HepG2 (cell line): ENCODE results near the gene SEC14L6. TPM values are rescaled to one million over a fixed set of nuclear protein-coding genes. Genes with fewer than 3 reads are reported as not detected.

Experiments
- ATAC-seq: fragments of 200-7000 bp; cut with Tn5 transposase; 3 replicates; pipeline ENCODE4 v1.9.1; 2020; ENCODE audit warnings: mild to moderate bottlenecking, moderate library complexity
- BruUV-seq: library from RNA; stranded (reverse); fragments of 400-500 nt; replicated peaks from 2 replicates; lab custom pipeline; 2021; lab: Mats Ljungman, UMichigan
- CTCF ChIA-PET: fragments of 300-600 bp; formaldehyde crosslinking; extraction: SDS; loops from one replicate; lab custom pipeline; 2021; ENCODE audit warnings: low total read pairs, inconsistent platforms, low intra/inter-chr PET ratio; lab: Yijun Ruan, JAX
- POLR2A ChIA-PET: fragments of 350-600 bp; sonication (Branson Sonifier 250); formaldehyde crosslinking; loops from one replicate; lab custom pipeline; 2020; ENCODE audit warnings: antibody characterized with exemption, inconsistent platforms; lab: Yijun Ruan, JAX
- DNase-seq: peaks from one replicate; pipeline ENCODE4 v3.0.0-alpha.2; 2015; ENCODE audit warnings: low spot score
- FAIRE-seq: peaks from 3 replicates; lab custom pipeline; 2011; peaks lifted over from hg19 to GRCh38; lab: Jason Lieb, UNC
- H2AFZ ChIP-seq: one replicate; pipeline ENCODE4 v1.6.1; 2011; ENCODE audit warnings: low read length, inconsistent platforms
- H3K27ac ChIP-seq: fragments of 300-600 bp; 3 replicates; pipeline ENCODE4 v1.8.0; 2011; ENCODE audit warnings: mixed run types, mild to moderate bottlenecking, mixed read lengths, low read length, inconsistent platforms; ENCODE audit not compliant: insufficient read depth; ENCODE audit errors: extremely low read length
- H3K27me3 ChIP-seq, 2 experiments: fragments of 200-600 bp in 1 of 2; 2 replicates in 1 of 2; 3 replicates in 1 of 2; pipeline versions ENCODE4 v1.6.0 to v1.8.0; 2011; ENCODE audit warnings: low read length in 2 of 2, mild to moderate bottlenecking in 2 of 2, moderate library complexity in 2 of 2, inconsistent platforms in 1 of 2; ENCODE audit not compliant: insufficient read depth in 2 of 2, control insufficient read depth in 1 of 2
- H3K36me3 ChIP-seq, 2 experiments: fragments of 200-600 bp in 1 of 2; replicated peaks in 1 of 2; 2 replicates in 1 of 2; 3 replicates in 1 of 2; pipeline versions ENCODE4 v1.5.1 to v1.8.0; 2011; ENCODE audit warnings: low read length in 2 of 2, inconsistent platforms in 1 of 2; ENCODE audit not compliant: insufficient read depth in 2 of 2, control insufficient read depth in 1 of 2
- H3K4me1 ChIP-seq: 2 replicates; pipeline ENCODE4 v1.5.1; 2012; ENCODE audit warnings: low read length, inconsistent platforms; ENCODE audit not compliant: insufficient read depth
- H3K4me2 ChIP-seq: 2 replicates; pipeline ENCODE4 v1.6.0; 2011; ENCODE audit warnings: low read depth, low read length, inconsistent platforms
- H3K4me3 ChIP-seq, 3 experiments: fragments of 200-600 bp in 1 of 3; sonication (generic), shearing (Covaris generic) in 1 of 3; replicated peaks in 1 of 3; 2 replicates each; pipeline ENCODE4 v1.5.1; 2011 to 2016; ENCODE audit warnings: low read length in 3 of 3, inconsistent platforms in 2 of 3, low read depth in 2 of 3, mild to moderate bottlenecking in 2 of 3, control low read depth in 1 of 3, mixed read lengths in 1 of 3; ENCODE audit not compliant: insufficient read depth in 1 of 3
- H3K79me2 ChIP-seq: one replicate; pipeline ENCODE4 v1.6.1; 2011; ENCODE audit warnings: low read length, inconsistent platforms; ENCODE audit not compliant: insufficient read depth
- H3K9ac ChIP-seq: 2 replicates; pipeline ENCODE4 v1.6.0; 2011; ENCODE audit warnings: mild to moderate bottlenecking, low read depth, low read length, inconsistent platforms; ENCODE audit not compliant: insufficient read depth
- H3K9me3 ChIP-seq: 2 replicates; pipeline ENCODE4 v1.5.1; 2012; ENCODE audit warnings: mild to moderate bottlenecking, low read length
- H4K20me1 ChIP-seq: 2 replicates; pipeline ENCODE4 v1.6.0; 2011; ENCODE audit warnings: inconsistent platforms, mild to moderate bottlenecking, low read length, moderate library complexity; ENCODE audit not compliant: insufficient read depth
- ATM ChIP-seq: fragments of 450-650 bp; IDR thresholded peaks from 2 replicates; pipeline ENCODE4 v1.7.1; 2017; ENCODE audit warnings: mild to moderate bottlenecking, borderline replicate concordance
- BHLHE40 ChIP-seq: IDR thresholded peaks from 2 replicates; pipeline ENCODE4 v1.6.1; 2011; ENCODE audit warnings: low read length, improper control_type of control experiment
- GATA4 ChIP-seq: sonication (generic); IDR thresholded peaks from 2 replicates; pipeline ENCODE4 v1.6.1; 2016; ENCODE audit warnings: antibody characterized with exemption, low read depth, borderline replicate concordance
- HMG20B ChIP-seq: conservative IDR thresholded peaks from 2 replicates; pipeline ENCODE4 v1.6.1; 2016; ENCODE audit warnings: missing genetic modification reagents, missing compliant biosample characterization
- HOXA5 ChIP-seq: sonication (generic); formaldehyde crosslinking; IDR thresholded peaks from 2 replicates; pipeline ENCODE4 v1.4.0; 2020; ENCODE audit warnings: missing genetic modification reagents
- PBX3 ChIP-seq: sonication (generic); formaldehyde crosslinking; IDR thresholded peaks from 2 replicates; pipeline ENCODE4 v1.8.1; 2023; ENCODE audit warnings: missing genetic modification reagents, inconsistent platforms, borderline replicate concordance
- PHF21A ChIP-seq: sonication (generic); formaldehyde crosslinking; IDR thresholded peaks from 2 replicates; pipeline ENCODE4 v1.5.0; 2020; ENCODE audit warnings: mild to moderate bottlenecking, missing genetic modification reagents
- TERF1 ChIP-seq: sonication (generic); formaldehyde crosslinking; IDR thresholded peaks from 2 replicates; pipeline ENCODE4 v1.8.0; 2022; ENCODE audit warnings: mild to moderate bottlenecking, missing genetic modification reagents, moderate library complexity
- ZNF10 ChIP-seq: sonication (generic); formaldehyde crosslinking; IDR thresholded peaks from 2 replicates; pipeline ENCODE4 v1.4.0; 2020; ENCODE audit warnings: mild to moderate bottlenecking, low read depth, missing genetic modification reagents, borderline replicate concordance
- ZNF577 ChIP-seq: sonication (generic); formaldehyde crosslinking; IDR thresholded peaks from 2 replicates; pipeline ENCODE4 v1.4.0; 2020; ENCODE audit warnings: mild to moderate bottlenecking, low read depth, missing genetic modification reagents, borderline replicate concordance
- ZNF768 ChIP-seq: sonication (generic); formaldehyde crosslinking; IDR thresholded peaks from 2 replicates; pipeline ENCODE4 v1.4.0; 2020; ENCODE audit warnings: missing genetic modification reagents
- ZNF816 ChIP-seq: sonication (generic); formaldehyde crosslinking; IDR thresholded peaks from 2 replicates; pipeline ENCODE4 v1.8.0; 2022; ENCODE audit warnings: missing genetic modification reagents, mild to moderate bottlenecking, borderline replicate concordance
- WGBS: methylation state at CpG from one replicate; pipeline ENCODE4 v1.1.6; 2017; ENCODE audit warnings: low lambda C conversion rate; 5-methylcytosine and 5-hydroxymethylcytosine counted together
- in situ Hi-C: cut with HindIII; loops from 2 replicates; pipeline ENCODE4 v1.10.0; 2017; ENCODE audit warnings: low pct_unique_long_range_greater_than_20kb; ENCODE audit not compliant: extremely low pct_ligation_motif_present
- intact Hi-C: fragments of 100-400 bp; cut with micrococcal nuclease; formaldehyde crosslinking; loops from one replicate; pipeline ENCODE4 v1.10.0; 2022; ENCODE audit not compliant: unreplicated experiment
- polyA plus RNA-seq, 8 experiments: library from polyadenylated mRNA; depleted of rRNA in 3 of 8; stranded (reverse) in 7 of 8; unstranded in 1 of 8; fragments of >200 nt; fragmentation: Illumina TruSeq in 4 of 8; extraction: Trizol in 4 of 8; gene quantifications; 2 replicates each; pipeline versions ENCODE4 v1.2.1 to v1.2.3, GENCODE V29; 2011 to 2016; ENCODE audit warnings: low read depth in 4 of 8, missing spikeins in 1 of 8, mixed read lengths in 1 of 8; ENCODE audit not compliant: insufficient read depth in 1 of 8
- total RNA-seq, 5 experiments: library from RNA; depleted of rRNA; stranded (reverse); fragments of >200 nt; fragmentation: Illumina TruSeq; extraction: Trizol; gene quantifications; 2 replicates each; pipeline ENCODE4 v1.2.3, GENCODE V29; 2016; ENCODE audit warnings: low read depth in 1 of 5

Gene SEC14L6
- total and polyA plus RNA-seq, 2 of the 13 experiments (the other 11 are each of a cell fraction or from before 2014, with no cell fraction given): 0.09 to 9.3 TPM

GRCh38 chr22:30572210-30572609 is 25.7 kb upstream of the SEC14L6 start:
- CTCF ChIA-PET: no interaction called here
- no TSS peak for BruUV-seq
- POLR2A ChIA-PET: interaction anchor here (1.3 kb wide), 1 partner anchor 19 kb away, joined by 5 read pairs; the partner anchor contains the start of gene PES1
- ATAC-seq: no peak
- Histone ChIP-seq H2AFZ (no peak overlapping the region), H3K4me1 (peaks cover 47% of the 10 kb centered on the region), H3K27me3 (no peaks in the 10 kb centered on the region), H4K20me1 (no peaks in the 10 kb centered on the region), H3K4me3 (peak overlapping the region in 1 of 3 experiments; percentile 84; a peak in 2 of 6 replicates), H3K36me3 (peaks cover 3 to 16% of the 10 kb centered on the region in 2 experiments; a peak in 3 of 5 replicates), H3K9me3 (no peaks in the 10 kb centered on the region), H3K4me2 (peak overlapping the region; percentile 89), H3K9ac (no peak overlapping the region), H3K79me2 (no peaks in the 10 kb centered on the region), H3K27ac (no peak overlapping the region)
- TF ChIP-seq ATM (no peak), ZNF768 (CRISPR knock-in tag) (peak; percentile 72)
- 76% methylated on average over 3 of the region's 6 CpGs for WGBS
- no peak for FAIRE-seq
- intact Hi-C loops (no loop called here), in situ Hi-C loops (no loop called here)
- DNase-seq: no peak

- Histone ChIP-seq H3K4me2 (no peak overlapping the region), H3K4me1 (peaks cover 62% of the 10 kb centered on the region), H3K9me3 (no peaks in the 10 kb centered on the region), H3K9ac (no peak overlapping the region), H3K79me2 (no peaks in the 10 kb centered on the region), H4K20me1 (no peaks in the 10 kb centered on the region)
- intact Hi-C loops: no loop called here
- ATAC-seq: no peak
- no peak for TF ChIP-seq HOXA5 (CRISPR knock-in tag)
- no peak for TF ChIP-seq PHF21A (CRISPR knock-in tag)
- no peak for TF ChIP-seq BHLHE40
- TF ChIP-seq GATA4: no peak
- no peak for TF ChIP-seq ZNF816 (CRISPR knock-in tag)
- no peak for TF ChIP-seq TERF1
- no peak for TF ChIP-seq ZNF10 (CRISPR knock-in tag)
- TF ChIP-seq PBX3 (CRISPR knock-in tag): no peak
- TF ChIP-seq HMG20B (CRISPR knock-in tag): no peak
- no peak for TF ChIP-seq ZNF577 (CRISPR knock-in tag)
- TF ChIP-seq, all 625 proteins: peak for 0
- ChIA-PET POLR2A (no interaction called here), CTCF (no interaction called here)
- DNase-seq (no peak), FAIRE-seq (no peak)
- 93% methylated on average over 10 of the region's 10 CpGs for WGBS
- Histone ChIP-seq H2AFZ (no peak overlapping the region), H3K36me3 (no peaks in the 10 kb centered on the region), H3K4me3 (no peak overlapping the region), H3K27ac (no peak overlapping the region), H3K27me3 (no peaks in the 10 kb centered on the region)
- BruUV-seq: no TSS peak
- in situ Hi-C loops: no loop called here
These were observed 23.2 kb upstream of the SEC14L6 start for GRCh38 chr22:30569674-30570202.
